B cell (primary cell): Measurements from ENCODE around the gene SPPL2C. TPM values are rescaled to one million over a fixed set of nuclear protein-coding genes. Genes with fewer than 3 reads are reported as not detected.

Experiments used
- ATAC-seq: fragments of 200-7000 bp; cut with Tn5 transposase; one replicate; pipeline ENCODE4 v1.10.0; 2021; ENCODE audit warnings: low read depth, mild to moderate bottlenecking, moderate number of reproducible peaks, moderate library complexity
- CTCF ChIA-PET: fragments of 350-600 bp; sonication (Branson Sonifier 250); formaldehyde crosslinking; loops from one replicate; lab custom pipeline; 2021; ENCODE audit warnings: antibody characterized with exemption, inconsistent platforms; lab: Charles Lee
- POLR2A ChIA-PET: fragments of 350-600 bp; sonication (Branson Sonifier 250); formaldehyde crosslinking; loops from one replicate; lab custom pipeline; 2021; ENCODE audit warnings: antibody characterized with exemption; lab: Charles Lee
- DNase-seq: peaks from one replicate; pipeline ENCODE4 v3.0.0; 2013
- H2AFZ ChIP-seq: 2 replicates; pipeline ENCODE4 v1.6.1; 2012; ENCODE audit warnings: mild to moderate bottlenecking, low read depth, low read length; ENCODE audit not compliant: insufficient read depth, poor library complexity, severe bottlenecking
- H3K27ac ChIP-seq, 2 donors: 1 replicate in 1 of 2; 2 replicates in 1 of 2; pipeline ENCODE4 v1.5.1; 2012 to 2013; ENCODE audit warnings: low read length in 2 of 2, mild to moderate bottlenecking in 2 of 2, moderate library complexity in 1 of 2
- H3K27me3 ChIP-seq, 4 experiments: fragments of 200-600 bp in 1 of 4; sonication (generic) in 1 of 4; replicated peaks in 1 of 4; 1 replicate in 2 of 4; 2 replicates in 2 of 4; pipeline versions ENCODE4 v1.6.1 to v1.7.0; 2013 to 2016; ENCODE audit warnings: low read length in 3 of 4, mild to moderate bottlenecking in 2 of 4, mixed read lengths in 1 of 4, moderate library complexity in 1 of 4; ENCODE audit not compliant: insufficient read depth in 4 of 4, control insufficient read depth in 3 of 4; ENCODE audit errors: control extremely low read depth in 1 of 4
- H3K36me3 ChIP-seq, 2 experiments: replicated peaks in 1 of 2; 1 replicate in 1 of 2; 2 replicates in 1 of 2; pipeline versions ENCODE4 v1.6.1 to v1.7.1; 2013; ENCODE audit warnings: low read length in 1 of 2; ENCODE audit not compliant: insufficient read depth in 2 of 2, control insufficient read depth in 1 of 2; ENCODE audit errors: control extremely low read depth in 1 of 2, extremely low read depth in 1 of 2
- H3K4me1 ChIP-seq, 2 donors: fragments of 200-600 bp in 1 of 2; sonication (generic) in 1 of 2; 1 replicate in 1 of 2; 2 replicates in 1 of 2; pipeline versions ENCODE4 v1.5.1 to v1.6.1; 2013 to 2017; ENCODE audit warnings: low read length in 2 of 2; ENCODE audit not compliant: control insufficient read depth in 2 of 2, insufficient read depth in 2 of 2
- H3K4me2 ChIP-seq: replicated peaks from 2 replicates; pipeline ENCODE3; 2012; ENCODE audit warnings: mild to moderate bottlenecking, low read depth, low read length; ENCODE audit not compliant: poor library complexity, severe bottlenecking
- H3K4me3 ChIP-seq, 5 experiments: fragments of 200-600 bp in 1 of 5; sonication (generic) in 1 of 5; 1 replicate in 3 of 5; 2 replicates in 2 of 5; pipeline versions ENCODE4 v1.5.1 to v1.7.0; 2011 to 2016; ENCODE audit warnings: low read length in 4 of 5, mild to moderate bottlenecking in 4 of 5, low read depth in 2 of 5, control low read depth in 1 of 5, moderate library complexity in 1 of 5; ENCODE audit not compliant: insufficient read depth in 1 of 5; ENCODE audit errors: control extremely low read depth in 1 of 5, extremely low read depth in 1 of 5
- H3K79me2 ChIP-seq: fragments of 200-600 bp; sonication (generic); one replicate; pipeline ENCODE4 v1.6.0; 2016; ENCODE audit warnings: low read length; ENCODE audit not compliant: control insufficient read depth, insufficient read depth
- H3K9ac ChIP-seq: fragments of 200-600 bp; sonication (generic); 2 replicates; pipeline ENCODE4 v1.6.1; 2017; ENCODE audit warnings: mild to moderate bottlenecking, low read length, moderate library complexity
- H3K9me3 ChIP-seq, 3 donors: one replicate each; pipeline versions ENCODE4 v1.6.1 to v1.7.1; 2013; ENCODE audit warnings: low read length in 2 of 3; ENCODE audit not compliant: control insufficient read depth in 2 of 3, insufficient read depth in 1 of 3; ENCODE audit errors: control extremely low read depth in 1 of 3
- H4K20me1 ChIP-seq: 2 replicates; pipeline ENCODE4 v1.6.0; 2012; ENCODE audit warnings: mild to moderate bottlenecking, low read length; ENCODE audit not compliant: insufficient read depth, control insufficient read depth, poor library complexity, severe bottlenecking
- H3K27ac Mint-ChIP-seq: one replicate; pipeline ENCODE4 v1.8.0; 2021; ENCODE audit warnings: mixed read lengths
- H3K27me3 Mint-ChIP-seq: one replicate; pipeline ENCODE4 v1.8.0; 2021; ENCODE audit warnings: mixed read lengths
- H3K4me1 Mint-ChIP-seq: one replicate; pipeline ENCODE4 v1.8.0; 2021; ENCODE audit warnings: mixed read lengths
- H3K4me3 Mint-ChIP-seq: one replicate; pipeline ENCODE4 v1.8.0; 2021; ENCODE audit warnings: mixed read lengths
- H3K9me3 Mint-ChIP-seq: one replicate; pipeline ENCODE4 v1.8.0; 2022; ENCODE audit warnings: mixed read lengths; ENCODE audit not compliant: insufficient read depth
- CTCF ChIP-seq: fragments of 200-600 bp; IDR thresholded peaks from one replicate; pipeline ENCODE4 v1.8.0; 2022; ENCODE audit warnings: antibody characterized with exemption, mild to moderate bottlenecking
- EZH2 ChIP-seq: IDR thresholded peaks from 2 replicates; pipeline ENCODE4 v1.6.1; 2012; ENCODE audit warnings: borderline replicate concordance, low read depth, mild to moderate bottlenecking, moderate library complexity, low read length; ENCODE audit not compliant: insufficient read depth, poor library complexity, severe bottlenecking
- WGBS: methylation state at CpG from one replicate; pipeline ENCODE4 v1.1.5; 2013; ENCODE audit warnings: missing lambda C conversion rate; ENCODE audit not compliant: insufficient coverage; 5-methylcytosine and 5-hydroxymethylcytosine counted together
- intact Hi-C: fragments of 100-400 bp; cut with micrococcal nuclease; formaldehyde crosslinking; loops from one replicate; pipeline ENCODE4 v1.10.0; 2022
- polyA plus RNA-seq: library from polyadenylated mRNA; depleted of rRNA; stranded (reverse); fragments of >200 nt; gene quantifications from 2 replicates; pipeline ENCODE4 v1.2.3, GENCODE V29; 2012
- total RNA-seq, 2 donors: library from RNA; stranded (reverse); fragments of 120-200 nt in 1 of 2; gene quantifications; 1 replicate in 1 of 2; 2 replicates in 1 of 2; pipeline versions ENCODE4 v1.2.3 to v1.2.4, GENCODE V29; 2013 to 2022

The SPPL2C gene
- total and polyA plus RNA-seq, 2 donors (not counting 1 experiment from before 2014, with no cell fraction given): not detected

GRCh38 chr17:45841883-45842525, 2.7 kb upstream of the SPPL2C start:
- no peaks in the 10 kb centered on the region for H3K4me1 ChIP-seq
- no peak overlapping the region for H3K4me2 ChIP-seq
- no peaks in the 10 kb centered on the region for H3K79me2 ChIP-seq
- no peak for ATAC-seq
- no peaks in the 10 kb centered on the region for H3K36me3 ChIP-seq
- no peaks in the 10 kb centered on the region for H3K9me3 Mint-ChIP-seq
- TF ChIP-seq CTCF (no peak), EZH2 (no peak)
- H3K27ac ChIP-seq: no peak overlapping the region
- no peak overlapping the region for H3K9ac ChIP-seq
- no peak overlapping the region for H3K4me3 Mint-ChIP-seq
- peaks cover 6% of the 10 kb centered on the region for H3K27me3 Mint-ChIP-seq
- no peaks in the 10 kb centered on the region for H3K4me1 Mint-ChIP-seq
- WGBS: 62% methylated on average over 5 of the region's 7 CpGs
- ChIA-PET POLR2A (no interaction called here), CTCF (interaction anchor here (3.6 kb wide), 1 partner anchor 10 kb away, joined by 10 read pairs; no protein-coding TSS in a partner anchor)
- intact Hi-C loops: no loop called here
- H4K20me1 ChIP-seq: no peaks in the 10 kb centered on the region
- no peak overlapping the region for H2AFZ ChIP-seq
- H3K9me3 ChIP-seq: no peaks in the 10 kb centered on the region
- no peak overlapping the region for H3K27ac Mint-ChIP-seq
- no peak overlapping the region for H3K4me3 ChIP-seq
- H3K27me3 ChIP-seq: peaks cover 0 to 3% (median 0%) of the 10 kb centered on the region in 4 experiments
- no peak for DNase-seq

- Histone ChIP-seq H3K9ac (no peak overlapping the region), H3K27me3 (peaks cover 0 to 3% (median 0%) of the 10 kb centered on the region in 4 experiments), H3K36me3 (no peaks in the 10 kb centered on the region), H3K4me3 (no peak overlapping the region), H3K4me1 (no peaks in the 10 kb centered on the region), H3K27ac (no peak overlapping the region), H3K9me3 (no peaks in the 10 kb centered on the region), H3K79me2 (no peaks in the 10 kb centered on the region), H2AFZ (no peak overlapping the region), H4K20me1 (no peaks in the 10 kb centered on the region), H3K4me2 (no peak overlapping the region)
- ChIA-PET POLR2A (no interaction called here), CTCF (interaction anchor here (1.4 kb wide), 1 partner anchor 13 kb away, joined by 3 read pairs; no protein-coding TSS in a partner anchor)
- WGBS: 100% methylated on average over 2 of the region's 4 CpGs
- peaks cover 9% of the 10 kb centered on the region for H3K27me3 Mint-ChIP-seq
- ATAC-seq (no peak), DNase-seq (no peak)
- H3K27ac Mint-ChIP-seq: no peak overlapping the region
- no peak for TF ChIP-seq CTCF
- TF ChIP-seq EZH2: no peak
- intact Hi-C loops: no loop called here
- H3K9me3 Mint-ChIP-seq: no peaks in the 10 kb centered on the region
- no peak overlapping the region for H3K4me3 Mint-ChIP-seq
- no peaks in the 10 kb centered on the region for H3K4me1 Mint-ChIP-seq
Observed at GRCh38 chr17:45843722-45844121, 959 bp upstream of the SPPL2C start.
